Liver (tissue), 9 donors: ENCODE results near the gene GGCX. TPM values are rescaled to one million over a fixed set of nuclear protein-coding genes. Genes with fewer than 3 reads are reported as not detected.
"Not testable (repeated sequence)": the region's sequence is repeated elsewhere in the genome, so short reads cannot be mapped to it uniquely, and the experiment has no call there.

ENCODE experiments used
- DNase-seq: peaks from one replicate; pipeline ENCODE4 v3.0.0-alpha.2; 2017; ENCODE audit warnings: low spot score
- H3K27ac ChIP-seq, 2 donors: one replicate each; pipeline ENCODE4 v1.7.0; 2013; ENCODE audit warnings: inconsistent platforms in 2 of 2, low read length in 2 of 2, control low read depth in 1 of 2, low read depth in 1 of 2, mild to moderate bottlenecking in 1 of 2
- H3K27me3 ChIP-seq, 4 donors: one replicate each; pipeline versions ENCODE4 v1.6.1 to v1.7.0; 2013; ENCODE audit warnings: low read length in 3 of 4, inconsistent platforms in 1 of 4, mild to moderate bottlenecking in 1 of 4, moderate library complexity in 1 of 4; ENCODE audit not compliant: control insufficient read depth in 4 of 4, insufficient read depth in 4 of 4
- H3K36me3 ChIP-seq, 4 donors: one replicate each; pipeline versions ENCODE4 v1.6.1 to v1.7.0; 2013; ENCODE audit warnings: low read length in 3 of 4, mild to moderate bottlenecking in 3 of 4, low read depth in 1 of 4, moderate library complexity in 1 of 4; ENCODE audit not compliant: control insufficient read depth in 4 of 4, insufficient read depth in 3 of 4
- H3K4me1 ChIP-seq, 4 donors: one replicate each; pipeline versions ENCODE4 v1.6.1 to v1.7.0; 2013; ENCODE audit warnings: low read length in 3 of 4, mild to moderate bottlenecking in 3 of 4, moderate library complexity in 1 of 4; ENCODE audit not compliant: control insufficient read depth in 4 of 4, insufficient read depth in 4 of 4
- H3K4me3 ChIP-seq, 3 donors: one replicate each; pipeline versions ENCODE4 v1.6.1 to v1.7.0; 2013; ENCODE audit warnings: low read length in 3 of 3, control low read depth in 1 of 3, low read depth in 1 of 3, mild to moderate bottlenecking in 1 of 3
- H3K9ac ChIP-seq, 2 donors: one replicate each; pipeline ENCODE4 v1.7.0; 2013; ENCODE audit warnings: low read length in 2 of 2, mild to moderate bottlenecking in 2 of 2, moderate library complexity in 2 of 2, control low read depth in 1 of 2, low read depth in 1 of 2
- H3K9me3 ChIP-seq, 4 donors: one replicate each; pipeline versions ENCODE4 v1.6.1 to v1.7.0; 2013; ENCODE audit warnings: low read length in 3 of 4; ENCODE audit not compliant: control insufficient read depth in 4 of 4
- ATF3 ChIP-seq: IDR thresholded peaks from 2 replicates; pipeline ENCODE4 v1.6.1; 2016; ENCODE audit warnings: antibody characterized with exemption
- EGR1 ChIP-seq, 2 donors: IDR thresholded peaks; 2 replicates each; pipeline ENCODE4 v1.6.1; 2016 to 2018; ENCODE audit warnings: antibody characterized with exemption in 2 of 2, low read depth in 2 of 2
- FOXA2 ChIP-seq: IDR thresholded peaks from 2 replicates; pipeline ENCODE4 v1.6.1; 2016; ENCODE audit warnings: antibody characterized with exemption
- GABPA ChIP-seq, 2 donors: IDR thresholded peaks in 1 of 2; conservative IDR thresholded peaks in 1 of 2; 2 replicates each; pipeline ENCODE4 v1.6.1; 2016; ENCODE audit warnings: antibody characterized with exemption in 2 of 2, mild to moderate bottlenecking in 1 of 2, moderate library complexity in 1 of 2
- HNF4G ChIP-seq: IDR thresholded peaks from 2 replicates; pipeline ENCODE4 v1.6.1; 2016; ENCODE audit warnings: antibody characterized with exemption
- JUND ChIP-seq, 2 donors: IDR thresholded peaks; 2 replicates each; pipeline ENCODE4 v1.6.1; 2016; ENCODE audit warnings: antibody characterized with exemption in 2 of 2
- NR2F2 ChIP-seq: IDR thresholded peaks from 2 replicates; pipeline ENCODE4 v1.6.1; 2016; ENCODE audit warnings: antibody characterized with exemption
- RAD21 ChIP-seq, 2 donors: IDR thresholded peaks; 2 replicates each; pipeline ENCODE4 v1.6.1; 2016; ENCODE audit warnings: antibody characterized with exemption in 2 of 2, mild to moderate bottlenecking in 2 of 2
- RXRA ChIP-seq, 2 donors: IDR thresholded peaks; 2 replicates each; pipeline ENCODE4 v1.6.1; 2017 to 2018; ENCODE audit warnings: antibody characterized with exemption in 2 of 2, mild to moderate bottlenecking in 1 of 2
- SP1 ChIP-seq: IDR thresholded peaks from 2 replicates; pipeline ENCODE4 v1.6.1; 2018; ENCODE audit warnings: antibody characterized with exemption, mild to moderate bottlenecking
- WGBS: extraction: QIAGEN DNeasy Blood & Tissue Kit; methylation state at CpG from one replicate; pipeline ENCODE4 v1.1.7; 2013; 5-methylcytosine and 5-hydroxymethylcytosine counted together
- polyA plus RNA-seq, 2 donors: library from polyadenylated mRNA; stranded (reverse) in 1 of 2; unstranded in 1 of 2; fragments of 200-250 nt in 1 of 2; fragments of >200 nt in 1 of 2; fragmentation: Nextera tagmentation in 1 of 2; extraction: Ambion mirVana in 1 of 2; gene quantifications; one replicate each; pipeline versions ENCODE4 v1.2.1 to v1.2.3, GENCODE V29; 2013 to 2015
- total RNA-seq, 2 donors: library from RNA; depleted of rRNA; stranded (reverse); fragments of >200 nt; gene quantifications; one replicate each; pipeline ENCODE4 v1.2.3, GENCODE V29; 2014
- TF ChIP-seq, protein P1 (sequence below): IDR thresholded peaks from 2 replicates; pipeline ENCODE4 v1.6.1; 2016; ENCODE audit warnings: antibody characterized with exemption, mild to moderate bottlenecking
- TF ChIP-seq, protein P2 (sequence below): IDR thresholded peaks from 2 replicates; pipeline ENCODE4 v1.6.1; 2016; ENCODE audit warnings: antibody characterized with exemption
- TF ChIP-seq, protein P3 (sequence below): fragments of 150-350 bp; IDR thresholded peaks from 2 replicates; pipeline ENCODE4 v1.5.1; 2017; ENCODE audit warnings: improper control_type of control experiment, low read depth, low read length; ENCODE audit not compliant: missing input control
- TF ChIP-seq, protein P4 (sequence below): IDR thresholded peaks from 2 replicates; pipeline ENCODE4 v1.6.1; 2016; ENCODE audit warnings: antibody characterized with exemption
- donor health status: healthy.
- donor health status: healthy.
- donor health status: healthy.
- donor health status: healthy.
- donor health status: healthy.

GGCX gene
- total and polyA plus RNA-seq, 4 donors: 67.3 to 189 (median 90.4) TPM

GRCh38 chr2:85560812-85561279 is 447 bp downstream of the GGCX start:
- peak overlapping the region; percentile 82 to 97 (median 91) for H3K4me3 ChIP-seq
- WGBS: 3% methylated on average over 14 of the region's 14 CpGs
- no peak for DNase-seq
- peaks cover 0 to 12% (median 8%) of the 10 kb centered on the region in 4 donors for H3K36me3 ChIP-seq
- no peaks in the 10 kb centered on the region for H3K27me3 ChIP-seq
- H3K9me3 ChIP-seq: no peaks in the 10 kb centered on the region
- H3K9ac ChIP-seq: peak overlapping the region; percentile 68 to 91
- peaks cover 11 to 22% (median 19%) of the 10 kb centered on the region in 4 donors for H3K4me1 ChIP-seq
- H3K27ac ChIP-seq: peak overlapping the region; percentile 81 to 84
- TF ChIP-seq ATF3: no peak
- TF ChIP-seq RXRA (IDR thresholded peaks at IDR 0.05): no peak
- no peak for TF ChIP-seq NR2F2
- TF ChIP-seq, protein P1, sequence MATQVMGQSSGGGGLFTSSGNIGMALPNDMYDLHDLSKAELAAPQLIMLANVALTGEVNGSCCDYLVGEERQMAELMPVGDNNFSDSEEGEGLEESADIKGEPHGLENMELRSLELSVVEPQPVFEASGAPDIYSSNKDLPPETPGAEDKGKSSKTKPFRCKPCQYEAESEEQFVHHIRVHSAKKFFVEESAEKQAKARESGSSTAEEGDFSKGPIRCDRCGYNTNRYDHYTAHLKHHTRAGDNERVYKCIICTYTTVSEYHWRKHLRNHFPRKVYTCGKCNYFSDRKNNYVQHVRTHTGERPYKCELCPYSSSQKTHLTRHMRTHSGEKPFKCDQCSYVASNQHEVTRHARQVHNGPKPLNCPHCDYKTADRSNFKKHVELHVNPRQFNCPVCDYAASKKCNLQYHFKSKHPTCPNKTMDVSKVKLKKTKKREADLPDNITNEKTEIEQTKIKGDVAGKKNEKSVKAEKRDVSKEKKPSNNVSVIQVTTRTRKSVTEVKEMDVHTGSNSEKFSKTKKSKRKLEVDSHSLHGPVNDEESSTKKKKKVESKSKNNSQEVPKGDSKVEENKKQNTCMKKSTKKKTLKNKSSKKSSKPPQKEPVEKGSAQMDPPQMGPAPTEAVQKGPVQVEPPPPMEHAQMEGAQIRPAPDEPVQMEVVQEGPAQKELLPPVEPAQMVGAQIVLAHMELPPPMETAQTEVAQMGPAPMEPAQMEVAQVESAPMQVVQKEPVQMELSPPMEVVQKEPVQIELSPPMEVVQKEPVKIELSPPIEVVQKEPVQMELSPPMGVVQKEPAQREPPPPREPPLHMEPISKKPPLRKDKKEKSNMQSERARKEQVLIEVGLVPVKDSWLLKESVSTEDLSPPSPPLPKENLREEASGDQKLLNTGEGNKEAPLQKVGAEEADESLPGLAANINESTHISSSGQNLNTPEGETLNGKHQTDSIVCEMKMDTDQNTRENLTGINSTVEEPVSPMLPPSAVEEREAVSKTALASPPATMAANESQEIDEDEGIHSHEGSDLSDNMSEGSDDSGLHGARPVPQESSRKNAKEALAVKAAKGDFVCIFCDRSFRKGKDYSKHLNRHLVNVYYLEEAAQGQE: no peak
- no peak for TF ChIP-seq EGR1 (IDR thresholded peaks at IDR 0.05; ENCODE audit: low read depth in 2 of 2)
- no peak for TF ChIP-seq JUND (IDR thresholded peaks at IDR 0.05)
- no peak for TF ChIP-seq SP1
- no peak for TF ChIP-seq RAD21 (IDR thresholded peaks at IDR 0.05)
- TF ChIP-seq, protein P2, sequence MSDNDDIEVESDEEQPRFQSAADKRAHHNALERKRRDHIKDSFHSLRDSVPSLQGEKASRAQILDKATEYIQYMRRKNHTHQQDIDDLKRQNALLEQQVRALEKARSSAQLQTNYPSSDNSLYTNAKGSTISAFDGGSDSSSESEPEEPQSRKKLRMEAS: no peak
- TF ChIP-seq HNF4G: no peak

DNA sequence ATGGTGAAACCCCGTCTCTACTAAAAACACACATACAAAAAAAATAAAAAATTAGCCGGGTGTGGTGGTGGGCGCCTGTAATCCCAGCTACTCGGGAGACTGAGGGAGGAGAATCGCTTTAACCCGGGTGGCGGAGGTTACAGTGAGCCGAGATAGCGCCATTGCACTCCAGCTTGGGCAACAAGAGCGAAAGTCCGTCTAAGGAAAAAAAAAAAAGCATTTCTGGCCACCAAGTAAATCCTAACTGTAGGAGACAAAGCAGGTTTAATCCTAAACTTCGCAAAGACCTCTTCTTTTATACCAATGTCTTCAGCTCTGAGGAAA is 928 bp downstream of the GGCX start:
- H3K36me3 ChIP-seq: peaks cover 0 to 15% (median 12%) of the 10 kb centered on the region in 4 donors
- H3K4me3 ChIP-seq: peak overlapping the region; percentile 82 to 97 (median 91)
- peak overlapping the region; percentile 81 to 84 for H3K27ac ChIP-seq
- DNase-seq, H3K27me3 ChIP-seq, H3K9me3 ChIP-seq: not testable (repeated sequence)
- H3K9ac ChIP-seq: peak overlapping the region; percentile 68 to 91
- H3K4me1 ChIP-seq: peaks cover 11 to 22% (median 19%) of the 10 kb centered on the region in 4 donors
- 36% methylated on average over 12 of the region's 12 CpGs for WGBS

DNA sequence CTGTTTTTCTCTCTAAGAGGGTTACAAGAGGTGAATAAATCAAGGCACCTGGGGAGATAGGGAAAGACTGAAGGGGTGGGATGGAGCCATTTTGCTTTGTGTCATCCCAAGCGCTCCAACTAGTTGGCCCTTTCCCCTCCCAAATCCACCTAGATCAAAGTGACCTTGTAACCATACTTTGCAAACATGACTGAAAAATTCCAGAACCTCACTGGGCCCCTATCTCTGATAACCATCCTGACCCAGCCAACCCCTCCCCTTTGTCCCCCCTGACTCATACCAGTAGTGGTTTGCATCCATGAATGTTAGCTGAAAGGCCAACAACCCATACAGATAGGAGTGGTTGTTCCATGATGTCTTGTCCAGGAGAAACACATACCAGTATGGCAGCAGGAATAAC is 3.1 kb downstream of the GGCX start:
- H3K27ac ChIP-seq: no peak overlapping the region
- peaks cover 11 to 22% (median 19%) of the 10 kb centered on the region in 4 donors for H3K4me1 ChIP-seq
- H3K4me3 ChIP-seq: no peak overlapping the region
- TF ChIP-seq ATF3 (no peak), JUND (IDR thresholded peaks at IDR 0.05) (no peak), GABPA (IDR thresholded peaks at IDR 0.05 in 1 of 2, conservative IDR thresholded peaks at IDR 0.05 in 1 of 2) (no peak), NR2F2 (no peak), HNF4G (no peak), RXRA (IDR thresholded peaks at IDR 0.05) (no peak), RAD21 (IDR thresholded peaks at IDR 0.05) (no peak), SP1 (no peak), FOXA2 (no peak)
- TF ChIP-seq, protein P3, sequence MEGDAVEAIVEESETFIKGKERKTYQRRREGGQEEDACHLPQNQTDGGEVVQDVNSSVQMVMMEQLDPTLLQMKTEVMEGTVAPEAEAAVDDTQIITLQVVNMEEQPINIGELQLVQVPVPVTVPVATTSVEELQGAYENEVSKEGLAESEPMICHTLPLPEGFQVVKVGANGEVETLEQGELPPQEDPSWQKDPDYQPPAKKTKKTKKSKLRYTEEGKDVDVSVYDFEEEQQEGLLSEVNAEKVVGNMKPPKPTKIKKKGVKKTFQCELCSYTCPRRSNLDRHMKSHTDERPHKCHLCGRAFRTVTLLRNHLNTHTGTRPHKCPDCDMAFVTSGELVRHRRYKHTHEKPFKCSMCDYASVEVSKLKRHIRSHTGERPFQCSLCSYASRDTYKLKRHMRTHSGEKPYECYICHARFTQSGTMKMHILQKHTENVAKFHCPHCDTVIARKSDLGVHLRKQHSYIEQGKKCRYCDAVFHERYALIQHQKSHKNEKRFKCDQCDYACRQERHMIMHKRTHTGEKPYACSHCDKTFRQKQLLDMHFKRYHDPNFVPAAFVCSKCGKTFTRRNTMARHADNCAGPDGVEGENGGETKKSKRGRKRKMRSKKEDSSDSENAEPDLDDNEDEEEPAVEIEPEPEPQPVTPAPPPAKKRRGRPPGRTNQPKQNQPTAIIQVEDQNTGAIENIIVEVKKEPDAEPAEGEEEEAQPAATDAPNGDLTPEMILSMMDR: no peak
- TF ChIP-seq, protein P2: no peak
- TF ChIP-seq, protein P4, sequence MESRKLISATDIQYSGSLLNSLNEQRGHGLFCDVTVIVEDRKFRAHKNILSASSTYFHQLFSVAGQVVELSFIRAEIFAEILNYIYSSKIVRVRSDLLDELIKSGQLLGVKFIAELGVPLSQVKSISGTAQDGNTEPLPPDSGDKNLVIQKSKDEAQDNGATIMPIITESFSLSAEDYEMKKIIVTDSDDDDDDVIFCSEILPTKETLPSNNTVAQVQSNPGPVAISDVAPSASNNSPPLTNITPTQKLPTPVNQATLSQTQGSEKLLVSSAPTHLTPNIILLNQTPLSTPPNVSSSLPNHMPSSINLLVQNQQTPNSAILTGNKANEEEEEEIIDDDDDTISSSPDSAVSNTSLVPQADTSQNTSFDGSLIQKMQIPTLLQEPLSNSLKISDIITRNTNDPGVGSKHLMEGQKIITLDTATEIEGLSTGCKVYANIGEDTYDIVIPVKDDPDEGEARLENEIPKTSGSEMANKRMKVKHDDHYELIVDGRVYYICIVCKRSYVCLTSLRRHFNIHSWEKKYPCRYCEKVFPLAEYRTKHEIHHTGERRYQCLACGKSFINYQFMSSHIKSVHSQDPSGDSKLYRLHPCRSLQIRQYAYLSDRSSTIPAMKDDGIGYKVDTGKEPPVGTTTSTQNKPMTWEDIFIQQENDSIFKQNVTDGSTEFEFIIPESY: no peak
- no peak overlapping the region for H3K9ac ChIP-seq
- H3K9me3 ChIP-seq: no peaks in the 10 kb centered on the region
- H3K36me3 ChIP-seq: peaks cover 6 to 35% (median 27%) of the 10 kb centered on the region in 4 donors
- DNase-seq: no peak
- no peaks in the 10 kb centered on the region for H3K27me3 ChIP-seq
- WGBS: 94% methylated on average over 1 of the region's 1 CpG
